Dermis microvascular lymphatic vessel endothelial cell (primary cell): ENCODE data around the gene NPR2. TPM values are rescaled to one million over a fixed set of nuclear protein-coding genes. Genes with fewer than 3 reads are reported as not detected.

ENCODE experiments used
- DNase-seq, 2 donors: peaks; one replicate each; pipeline versions ENCODE4 v3.0.0 to v3.0.0-alpha.2; 2010; ENCODE audit warnings: low read depth in 2 of 2
- total RNA-seq: library from RNA; depleted of rRNA; stranded (reverse); fragments of >200 nt; gene quantifications from 2 replicates; pipeline ENCODE4 v1.2.1, GENCODE V29; 2014

NPR2 gene
- total RNA-seq, 1 donor from 2014 or later = 1.5 TPM

DNA sequence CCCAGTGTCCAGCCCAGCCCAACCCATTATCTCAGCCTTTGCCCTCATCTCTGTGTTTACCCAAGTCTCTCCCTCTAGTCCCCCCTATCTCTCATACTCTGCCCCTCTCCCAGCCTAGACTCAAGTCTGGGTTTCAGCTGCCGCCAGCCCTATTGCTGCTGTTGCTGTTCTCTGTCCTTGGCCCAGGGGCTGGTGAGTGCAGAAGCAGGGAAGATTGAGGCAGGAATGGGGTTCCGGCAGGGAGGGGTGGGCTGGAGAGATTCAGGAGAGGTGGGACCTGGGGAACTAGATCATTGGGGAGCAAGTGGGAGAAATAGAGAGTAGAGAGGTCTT, 38.3 kb downstream of the NPR2 start:
- DNase-seq = no peak

GRCh38 chr9:35831040-35831439, 39.6 kb downstream of the NPR2 start:
- DNase-seq = no peak

GRCh38 chr9:35832814-35833213, 41.4 kb downstream of the NPR2 start:
- DNase-seq = no peak

GRCh38 chr9:35834260-35835215, 43.1 kb downstream of the NPR2 start:
- no peak for DNase-seq

DNA sequence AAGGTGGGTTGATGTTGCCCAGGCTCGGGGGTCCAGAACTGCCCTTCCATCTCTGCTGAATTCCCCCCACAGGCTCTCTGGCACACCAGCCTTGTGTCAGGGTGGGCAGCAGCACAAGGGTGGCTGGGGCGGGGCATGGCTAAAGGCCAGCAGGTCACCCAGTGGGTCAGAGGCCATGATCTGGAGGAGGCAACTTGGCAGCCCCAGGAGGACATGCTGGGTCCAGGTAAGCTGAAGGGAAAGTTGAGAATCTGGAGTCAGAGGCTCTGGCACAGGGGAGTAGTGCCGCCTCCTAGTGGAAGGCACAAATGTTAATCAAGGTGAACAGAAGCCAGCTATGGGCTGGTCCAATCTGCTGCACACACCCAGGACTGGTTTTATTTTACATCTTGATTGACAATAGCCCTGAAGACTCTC, 43.8 kb downstream of the NPR2 start:
- peak in 1 of 2 donors; percentile 12 for DNase-seq

DNA sequence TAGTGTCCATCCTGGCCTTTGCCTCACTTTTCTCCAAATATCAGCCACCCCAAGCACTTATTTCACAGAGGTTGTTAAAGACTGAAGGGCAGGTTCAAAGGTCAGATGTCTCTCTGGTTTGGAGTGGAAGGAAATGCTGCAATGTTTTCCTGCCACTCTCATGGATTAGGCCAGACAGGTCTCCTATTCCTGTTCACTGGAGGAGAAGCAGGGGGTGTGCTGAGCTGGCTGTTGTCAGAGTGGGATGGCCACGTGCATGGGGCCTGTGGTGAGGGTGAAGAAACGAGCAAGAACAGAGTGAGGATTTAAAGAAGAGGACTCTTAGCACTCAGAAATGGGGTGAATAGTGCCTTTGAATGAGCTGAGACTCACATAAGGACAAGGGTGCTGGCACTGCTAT, 44.4 kb downstream of the NPR2 start:
- no peak for DNase-seq

DNA sequence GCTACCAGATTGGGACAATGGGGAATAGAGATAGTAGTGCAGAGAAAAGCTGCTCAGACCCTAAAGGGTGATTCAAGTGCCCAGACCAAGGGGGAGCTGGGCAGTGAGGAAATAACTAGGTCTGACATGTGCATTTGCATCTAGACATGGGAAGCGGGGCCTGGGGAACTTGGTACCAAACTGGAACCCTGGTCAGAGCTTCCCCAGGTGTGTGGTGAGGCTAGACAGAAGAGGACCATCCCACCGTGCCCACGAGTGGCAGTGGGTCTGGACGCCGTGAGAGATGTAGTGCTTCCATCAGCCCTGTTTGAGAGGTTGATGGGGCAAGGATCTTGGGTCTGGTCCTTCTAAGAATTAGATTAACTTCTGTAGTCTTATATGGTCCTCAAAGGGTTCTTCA, 45.2 kb downstream of the NPR2 start:
- no peak for DNase-seq

DNA sequence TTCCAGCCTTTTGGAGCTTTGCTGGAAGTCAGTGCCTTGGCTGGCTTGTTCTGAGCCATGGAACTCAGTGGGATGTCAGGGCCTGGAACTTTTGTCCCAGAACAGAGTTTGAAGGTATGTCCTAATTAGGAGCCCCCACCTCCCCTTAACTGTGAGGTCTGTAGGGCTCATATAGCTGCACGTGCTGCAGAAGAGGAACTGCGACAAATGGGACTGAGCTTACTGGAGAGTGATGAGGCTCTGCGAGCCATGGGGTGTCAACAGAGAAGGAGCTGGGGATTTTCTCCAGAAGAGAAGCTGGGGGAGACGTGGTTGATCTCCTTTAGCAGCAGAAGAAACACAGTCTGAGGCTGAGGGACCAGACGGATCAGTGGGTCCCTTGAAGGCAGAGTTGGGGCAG, 48.5 kb downstream of the NPR2 start:
- DNase-seq = no peak

- DNase-seq = no peak
Measured at GRCh38 chr9:35840881-35841644, 49.7 kb downstream of the NPR2 start.

DNA sequence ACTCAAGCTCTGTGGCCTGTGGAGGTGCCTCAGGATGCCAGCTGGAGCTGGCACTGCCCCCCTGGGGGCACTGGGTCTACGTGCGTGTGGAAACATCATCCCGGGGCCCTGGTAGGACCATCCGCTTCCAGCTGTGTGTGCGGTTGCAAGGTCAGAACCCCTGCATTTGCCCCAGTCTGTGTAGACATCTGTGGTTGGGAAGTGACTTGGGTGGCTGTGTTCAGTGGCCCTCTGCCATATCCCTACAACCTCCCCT, 50.2 kb downstream of the NPR2 start:
- no peak for DNase-seq

GRCh38 chr9:35842020-35842745, 50.8 kb downstream of the NPR2 start:
- no peak for DNase-seq

DNA sequence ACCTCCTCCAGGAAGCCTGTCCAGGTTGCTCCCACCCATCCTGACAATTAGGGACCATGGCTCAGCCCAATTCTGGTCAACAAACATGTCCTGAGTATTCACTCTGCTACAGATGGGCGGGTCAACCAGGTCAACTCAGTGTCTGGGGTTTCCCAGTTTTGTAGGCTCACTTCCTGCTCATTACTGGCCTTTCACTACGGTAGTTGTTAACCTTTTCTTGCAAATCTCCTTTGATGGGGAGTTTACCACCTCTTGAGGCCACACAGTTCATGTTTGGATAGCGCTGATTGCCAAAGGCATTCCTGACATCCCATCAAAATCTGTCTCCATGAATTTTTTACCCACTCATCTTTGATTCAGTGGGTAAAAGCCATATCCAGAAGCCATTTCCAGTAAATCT, 51.4 kb downstream of the NPR2 start:
- no peak for DNase-seq

DNA sequence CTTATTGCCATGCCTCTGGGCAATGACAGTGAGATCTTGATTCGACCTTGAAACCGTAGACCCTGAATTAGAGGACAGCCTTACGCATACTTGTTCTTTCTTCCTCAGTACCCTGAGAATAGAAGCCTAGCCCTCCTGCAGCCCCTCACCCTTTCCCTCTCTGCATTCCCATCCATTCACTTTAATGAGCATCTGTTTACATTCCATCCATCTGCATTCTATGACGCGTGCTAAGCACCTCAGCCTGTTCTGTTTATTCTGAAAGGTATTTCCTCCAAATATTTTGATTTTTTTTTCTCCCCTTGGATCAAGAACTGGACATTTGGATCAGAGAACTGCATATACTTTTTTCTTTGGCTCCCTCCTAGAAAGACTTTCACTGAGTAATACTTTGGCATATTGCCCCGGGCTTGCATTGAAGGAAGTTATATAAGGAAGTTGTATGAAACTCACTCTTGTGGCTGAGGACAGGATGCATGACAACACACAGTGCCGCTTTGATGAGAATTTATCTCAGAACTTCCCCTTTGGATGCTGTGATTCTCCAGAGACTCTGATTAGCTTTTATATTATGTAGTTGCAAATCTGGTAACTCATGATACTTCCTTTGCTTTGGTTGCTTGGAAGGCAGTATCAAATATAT, 53.4 kb downstream of the NPR2 start:
- peak in 1 of 2 donors; percentile 83 for DNase-seq

DNA sequence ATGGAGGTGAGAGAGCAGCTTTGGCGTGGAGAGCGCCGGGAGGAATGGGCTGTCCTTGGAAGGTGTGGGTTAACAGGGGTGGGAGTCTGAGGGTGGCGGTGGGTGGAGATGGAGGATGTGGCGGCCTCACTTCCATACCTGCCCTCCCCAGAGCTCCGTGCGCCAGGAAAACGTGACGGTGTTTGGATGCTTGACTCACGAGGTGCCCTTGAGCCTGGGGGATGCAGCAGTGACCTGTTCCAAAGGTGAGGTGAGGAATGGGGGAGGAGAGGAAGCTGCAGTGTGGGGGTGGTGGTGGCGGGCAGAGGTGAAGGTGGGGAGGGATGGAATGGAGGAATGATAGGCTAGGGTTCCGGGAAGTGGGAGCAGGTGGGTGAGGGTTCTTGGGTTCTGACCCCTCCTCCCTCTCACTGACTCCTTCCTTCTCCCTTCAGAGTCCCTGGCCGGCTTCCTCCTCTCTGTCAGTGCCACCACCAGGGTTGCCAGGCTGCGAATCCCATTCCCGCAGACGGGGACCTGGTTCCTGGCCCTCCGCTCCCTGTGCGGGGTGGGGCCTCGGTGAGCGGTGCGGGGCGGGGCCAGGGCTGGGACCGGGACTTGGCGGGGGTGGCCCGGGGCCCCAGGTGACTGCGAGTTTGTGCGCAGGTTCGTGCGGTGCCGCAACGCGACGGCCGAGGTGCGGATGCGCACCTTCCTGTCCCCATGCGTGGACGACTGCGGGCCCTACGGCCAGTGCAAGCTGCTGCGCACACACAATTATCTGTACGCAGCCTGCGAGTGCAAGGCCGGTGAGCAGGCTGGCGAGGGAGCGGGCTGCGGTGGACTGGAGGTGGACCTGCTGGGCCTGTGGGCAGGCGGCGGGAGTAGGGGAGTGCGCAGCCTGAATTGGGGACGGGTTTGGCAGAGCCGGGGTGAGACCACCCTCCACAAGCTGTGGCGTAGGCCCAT, 54.7 kb downstream of the NPR2 start:
- DNase-seq = no peak

DNA sequence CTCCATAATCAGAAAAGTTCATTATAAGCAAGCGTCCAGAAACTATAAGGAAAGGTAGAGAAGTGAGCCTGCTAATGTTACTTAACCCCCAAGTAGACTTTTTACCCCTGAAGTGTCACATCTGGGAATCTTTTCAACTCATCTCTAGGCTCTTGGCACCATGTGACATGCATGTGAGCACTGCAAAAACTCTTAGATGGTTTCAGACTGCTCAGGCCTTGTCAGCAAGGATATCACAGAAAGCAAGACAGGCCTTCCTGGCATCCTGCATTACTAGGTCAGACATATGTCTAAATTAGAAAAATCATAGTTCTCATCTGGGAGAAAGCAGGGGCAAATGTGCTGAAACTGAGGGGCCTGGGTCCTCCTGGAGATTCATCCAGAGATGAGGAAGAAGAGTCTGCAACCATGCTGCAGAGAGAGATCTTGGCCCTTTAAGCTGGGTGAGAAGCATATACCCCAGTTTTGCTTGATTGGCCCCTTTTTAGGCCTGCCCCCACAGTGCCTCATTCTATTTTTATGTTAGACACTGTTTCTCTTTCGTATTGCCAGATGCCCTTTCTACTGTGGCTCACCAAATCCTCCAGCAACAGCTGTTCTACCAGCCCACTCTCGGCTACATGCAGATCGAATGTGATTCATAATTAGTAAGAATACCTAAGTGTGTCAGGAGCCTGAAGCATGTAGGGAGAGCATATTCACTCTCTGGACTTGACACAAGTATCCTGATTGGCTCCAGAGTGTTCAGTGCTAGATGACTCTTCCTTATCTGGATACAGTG, 56.6 kb downstream of the NPR2 start:
- DNase-seq = no peak

DNA sequence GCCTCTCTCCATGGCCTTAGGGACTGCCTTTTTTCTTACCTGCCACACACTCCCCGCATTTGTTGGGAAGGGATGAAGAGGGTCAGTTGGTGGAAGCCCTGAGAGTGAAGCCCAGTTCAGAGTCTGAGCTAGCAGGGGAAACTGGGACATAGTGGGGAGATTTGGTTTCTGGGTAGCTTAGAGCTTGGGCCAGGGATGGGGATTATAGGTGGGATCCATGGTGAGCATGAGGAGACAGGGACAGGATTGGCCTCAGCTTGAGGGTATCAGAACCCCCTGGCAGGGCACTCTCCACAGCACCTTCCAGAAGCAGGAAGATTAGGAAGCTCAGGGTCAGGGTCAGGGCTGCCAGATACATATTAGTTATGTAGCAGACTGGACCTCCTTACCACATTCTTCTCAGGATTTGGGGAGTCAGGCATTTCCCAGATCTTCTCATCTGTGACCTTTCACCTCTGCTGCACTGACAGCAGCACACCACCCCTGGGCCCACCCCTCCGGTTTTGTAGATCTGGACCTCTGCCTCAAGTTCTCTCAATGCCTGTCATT, 61.0 kb downstream of the NPR2 start:
- no peak for DNase-seq

GRCh38 chr9:35852876-35853865, 61.8 kb downstream of the NPR2 start:
- no peak for DNase-seq

DNA sequence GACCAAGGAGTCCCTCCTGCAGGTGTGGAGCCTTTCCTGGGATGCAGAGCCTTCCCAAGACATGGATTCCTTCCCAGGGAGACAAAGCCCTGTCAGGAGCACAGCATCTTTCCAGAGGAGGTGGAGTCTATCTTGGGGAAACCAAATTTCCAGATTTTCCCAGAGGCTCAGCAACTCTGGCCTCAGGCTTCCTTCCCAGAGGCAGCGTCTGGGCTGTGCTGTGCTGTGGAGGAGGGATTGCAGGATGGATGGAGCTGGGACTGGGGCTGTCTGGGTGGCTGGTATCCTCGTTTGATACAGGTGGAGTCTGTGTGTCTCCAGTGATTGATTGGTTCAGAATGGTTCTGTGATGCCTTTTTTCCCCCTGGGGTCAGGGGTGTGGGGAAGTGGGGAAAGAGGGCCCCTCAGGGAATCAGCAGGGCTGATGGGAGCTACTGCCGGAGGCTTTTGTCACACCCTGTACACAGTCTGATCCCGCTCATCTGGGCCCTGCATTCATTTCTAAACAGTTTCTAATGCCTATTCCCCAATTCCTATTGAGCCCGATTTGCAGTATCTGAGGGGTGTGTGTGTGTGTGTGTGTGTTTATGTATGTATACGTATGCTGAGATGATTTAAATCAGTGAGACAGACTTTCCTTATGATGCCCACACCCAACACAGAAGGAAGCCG, 62.8 kb downstream of the NPR2 start:
- DNase-seq = no peak
